SK-N-SH treated with all-trans-retinoic acid at 6 μM for 48 hours (cell line): ENCODE results near the gene RHOA.
"Not testable (repeated sequence)": the region's sequence is repeated elsewhere in the genome, so short reads cannot be mapped to it uniquely, and the experiment has no call there.

Experiments used
- ATAC-seq: fragments of 200-7000 bp; cut with Tn5 transposase; 3 replicates; pipeline ENCODE4 v1.9.1; 2020; ENCODE audit warnings: mild to moderate bottlenecking, moderate library complexity
- ARNTL ChIP-seq: fragments of 450-650 bp; formaldehyde crosslinking; IDR thresholded peaks from 2 replicates; pipeline ENCODE4 v1.5.0; 2020; ENCODE audit warnings: low read depth, mild to moderate bottlenecking, moderate library complexity, borderline replicate concordance
- BACH2 ChIP-seq: fragments of 250-450 bp; sonication (Bioruptor Pico); IDR thresholded peaks from 2 replicates; pipeline ENCODE4 v1.9.0; 2021; ENCODE audit warnings: mild to moderate bottlenecking, borderline replicate concordance
- CREB5 ChIP-seq: fragments of 250-450 bp; sonication (Bioruptor Pico); IDR thresholded peaks from 2 replicates; pipeline ENCODE4 v1.5.1; 2020; ENCODE audit warnings: low read depth, mild to moderate bottlenecking, moderate library complexity
- CSRNP3 ChIP-seq: fragments of 250-450 bp; sonication (Bioruptor Pico); IDR thresholded peaks from 2 replicates; pipeline ENCODE4 v1.5.1; 2021; ENCODE audit warnings: mild to moderate bottlenecking, moderate library complexity
- ESRRG ChIP-seq: fragments of 250-450 bp; sonication (Bioruptor Pico); IDR thresholded peaks from 2 replicates; pipeline ENCODE4 v1.6.1; 2021; ENCODE audit warnings: mild to moderate bottlenecking
- GLIS3 ChIP-seq: fragments of 250-450 bp; sonication (Bioruptor Pico); IDR thresholded peaks from 2 replicates; pipeline ENCODE4 v1.5.0; 2020; ENCODE audit warnings: mild to moderate bottlenecking, moderate library complexity
- ISL1 ChIP-seq: fragments of 250-450 bp; sonication (Bioruptor Pico); IDR thresholded peaks from 2 replicates; pipeline ENCODE4 v2.1.2; 2022; ENCODE audit warnings: mild to moderate bottlenecking, moderate library complexity
- PATZ1 ChIP-seq: fragments of 250-450 bp; sonication (Bioruptor Pico); IDR thresholded peaks from 2 replicates; pipeline ENCODE4 v1.8.0; 2020; ENCODE audit warnings: mild to moderate bottlenecking, moderate library complexity, borderline replicate concordance
- POU6F1 ChIP-seq: fragments of 250-450 bp; sonication (Bioruptor Pico); IDR thresholded peaks from 2 replicates; pipeline ENCODE4 v1.8.0; 2021; ENCODE audit warnings: low read depth, mild to moderate bottlenecking, moderate library complexity, borderline replicate concordance
- SNAI2 ChIP-seq: fragments of 250-450 bp; sonication (Bioruptor Pico); IDR thresholded peaks from 2 replicates; pipeline ENCODE4 v1.5.0; 2020; ENCODE audit warnings: mild to moderate bottlenecking, moderate library complexity
- TCF4 ChIP-seq: fragments of 250-450 bp; sonication (Bioruptor Pico); IDR thresholded peaks from 2 replicates; pipeline ENCODE4 v1.8.0; 2021; ENCODE audit warnings: mild to moderate bottlenecking, moderate library complexity, borderline replicate concordance
- TOX ChIP-seq: fragments of 250-450 bp; sonication (Bioruptor Pico); IDR thresholded peaks from 2 replicates; pipeline ENCODE4 v1.8.0; 2021; ENCODE audit warnings: mild to moderate bottlenecking, moderate library complexity, borderline replicate concordance
- ZC3H10 ChIP-seq: fragments of 250-450 bp; sonication (Bioruptor Pico); IDR thresholded peaks from 2 replicates; pipeline ENCODE4 v1.5.1; 2021; ENCODE audit warnings: mild to moderate bottlenecking, moderate library complexity
- ZFP3 ChIP-seq: fragments of 250-450 bp; sonication (Bioruptor Pico); IDR thresholded peaks from 2 replicates; pipeline ENCODE4 v1.5.0; 2020; ENCODE audit warnings: mild to moderate bottlenecking, moderate library complexity
- ZFP30 ChIP-seq: fragments of 450-650 bp; formaldehyde crosslinking; IDR thresholded peaks from 2 replicates; pipeline ENCODE4 v1.5.0; 2022; ENCODE audit warnings: mild to moderate bottlenecking, moderate library complexity
- ZNF70 ChIP-seq: fragments of 450-650 bp; formaldehyde crosslinking; IDR thresholded peaks from 2 replicates; pipeline ENCODE4 v1.5.0; 2020; ENCODE audit warnings: mild to moderate bottlenecking, moderate library complexity
- ZNF8 ChIP-seq: fragments of 450-650 bp; formaldehyde crosslinking; IDR thresholded peaks from 2 replicates; pipeline ENCODE4 v1.5.0; 2020; ENCODE audit warnings: mild to moderate bottlenecking, moderate library complexity

RHOA gene

GRCh38 chr3:49339581-49339940 is 72.2 kb downstream of the RHOA start:
- no peak for TF ChIP-seq ZFP30 (CRISPR knock-in tag)
- no peak for TF ChIP-seq CSRNP3 (CRISPR knock-in tag)
- 0 out of 2 replicates have a peak, but pooled peaks have one; percentile 1 for TF ChIP-seq ZFP3
- no peak for TF ChIP-seq BACH2 (CRISPR knock-in tag)
- TF ChIP-seq GLIS3 (CRISPR knock-in tag), result 0 out of 2 replicates have a peak, but pooled peaks have one; percentile 8
- no peak for TF ChIP-seq CREB5 (CRISPR knock-in tag)
- no peak for TF ChIP-seq ISL1 (CRISPR knock-in tag)
- peak; percentile 59 for ATAC-seq

- ATAC-seq, result no peak
- no peak for TF ChIP-seq ZFP30 (CRISPR knock-in tag)
- no peak for TF ChIP-seq CSRNP3 (CRISPR knock-in tag)
- TF ChIP-seq TOX, result no peak
- TF ChIP-seq ESRRG (CRISPR knock-in tag), result no peak
- TF ChIP-seq GLIS3 (CRISPR knock-in tag), result no peak
- TF ChIP-seq ISL1 (CRISPR knock-in tag), result no peak
- no peak for TF ChIP-seq ZFP3
- TF ChIP-seq TCF4 (CRISPR knock-in tag), result no peak
Measured at GRCh38 chr3:49333916-49334633, 77.7 kb downstream of the RHOA start.

GRCh38 chr3:49333091-49333490 is 78.7 kb downstream of the RHOA start:
- no peak for ATAC-seq
- TF ChIP-seq ARNTL (CRISPR knock-in tag) (no peak), ZNF8 (no peak), ZC3H10 (CRISPR knock-in tag) (no peak), POU6F1 (CRISPR knock-in tag) (no peak), SNAI2 (no peak)

- TF ChIP-seq PATZ1 (CRISPR knock-in tag) (no peak), ZFP3 (no peak), ARNTL (CRISPR knock-in tag) (no peak), TCF4 (CRISPR knock-in tag) (no peak), ESRRG (CRISPR knock-in tag) (no peak), CSRNP3 (CRISPR knock-in tag) (no peak), BACH2 (CRISPR knock-in tag) (no peak), ZC3H10 (CRISPR knock-in tag) (no peak), ZNF70 (CRISPR knock-in tag) (no peak)
- ATAC-seq, result no peak
Measured at GRCh38 chr3:49329186-49329585, 82.6 kb downstream of the RHOA start.

GRCh38 chr3:49328350-49328749 is 83.4 kb downstream of the RHOA start:
- not testable (repeated sequence) for ATAC-seq
